AML-193 (cell line): ENCODE results near the gene AADAT.

Source experiments
- DNase-seq, 2 experiments: peaks; one replicate each; lab custom pipeline; 2025; lab: John Stamatoyannopoulos, UW

The AADAT gene

GRCh38 chr4:170033999-170034398 lies 55.8 kb downstream of the AADAT start:
- no peak for DNase-seq

DNA sequence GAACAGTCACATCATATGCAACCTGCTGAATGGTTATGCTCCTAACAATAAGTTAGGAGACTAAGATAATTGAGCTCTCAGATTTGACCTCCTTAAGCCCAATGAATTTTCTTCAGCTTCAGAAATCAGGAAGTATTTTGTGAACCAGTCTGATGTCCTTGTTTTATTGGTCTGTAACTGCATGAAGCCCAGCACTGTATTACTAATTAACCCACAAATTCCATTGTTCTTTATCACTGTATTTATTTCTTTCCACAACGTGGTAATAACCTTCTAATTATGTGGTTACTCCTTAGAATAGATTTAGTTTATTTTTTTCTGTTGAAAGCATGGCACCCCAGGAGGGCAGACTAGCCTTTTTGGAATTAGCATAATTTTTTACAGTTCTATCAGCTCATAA lies 59.6 kb downstream of the AADAT start:
- no peak for DNase-seq

DNA sequence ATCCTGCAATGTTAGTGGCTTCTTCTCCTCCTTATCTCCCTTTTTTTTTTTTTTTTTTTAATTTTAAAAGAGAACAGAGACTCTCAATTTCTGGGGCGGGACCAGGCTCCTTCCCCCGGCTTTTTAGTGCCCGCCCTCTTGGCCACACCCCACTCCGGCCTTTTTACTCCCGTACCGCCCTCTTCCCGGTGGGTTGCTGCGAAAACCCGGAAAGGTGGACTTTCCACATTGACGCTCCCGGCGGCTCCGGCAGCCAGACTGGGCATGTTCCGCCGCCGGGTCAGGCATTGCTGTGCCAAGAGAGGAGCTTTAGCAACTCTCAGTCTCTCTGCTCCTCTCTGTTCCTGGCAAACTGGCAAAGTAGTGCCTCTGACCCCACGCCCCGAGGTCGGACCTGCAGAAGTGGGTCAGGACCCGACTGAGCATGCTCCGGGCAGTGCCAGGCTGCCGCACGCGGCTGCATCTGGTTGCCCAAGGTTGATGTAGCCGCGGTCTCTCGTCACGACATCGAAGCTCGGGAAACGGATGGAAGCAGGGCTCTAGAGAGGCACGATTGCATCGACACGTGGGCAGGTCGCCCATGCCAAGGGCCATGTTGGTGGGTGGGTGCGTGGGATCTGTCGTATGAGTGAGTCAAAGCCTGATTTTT lies 62.5 kb downstream of the AADAT start:
- no peak for DNase-seq

GRCh38 chr4:170026253-170027021 lies 63.3 kb downstream of the AADAT start, which contains the start of gene MFAP3L:
Gene MFAP3L (minus strand): TSS chr4:170026395. CDS start chr4:170005877, 20,518 bp downstream.
- DNase-seq, result no peak

DNA sequence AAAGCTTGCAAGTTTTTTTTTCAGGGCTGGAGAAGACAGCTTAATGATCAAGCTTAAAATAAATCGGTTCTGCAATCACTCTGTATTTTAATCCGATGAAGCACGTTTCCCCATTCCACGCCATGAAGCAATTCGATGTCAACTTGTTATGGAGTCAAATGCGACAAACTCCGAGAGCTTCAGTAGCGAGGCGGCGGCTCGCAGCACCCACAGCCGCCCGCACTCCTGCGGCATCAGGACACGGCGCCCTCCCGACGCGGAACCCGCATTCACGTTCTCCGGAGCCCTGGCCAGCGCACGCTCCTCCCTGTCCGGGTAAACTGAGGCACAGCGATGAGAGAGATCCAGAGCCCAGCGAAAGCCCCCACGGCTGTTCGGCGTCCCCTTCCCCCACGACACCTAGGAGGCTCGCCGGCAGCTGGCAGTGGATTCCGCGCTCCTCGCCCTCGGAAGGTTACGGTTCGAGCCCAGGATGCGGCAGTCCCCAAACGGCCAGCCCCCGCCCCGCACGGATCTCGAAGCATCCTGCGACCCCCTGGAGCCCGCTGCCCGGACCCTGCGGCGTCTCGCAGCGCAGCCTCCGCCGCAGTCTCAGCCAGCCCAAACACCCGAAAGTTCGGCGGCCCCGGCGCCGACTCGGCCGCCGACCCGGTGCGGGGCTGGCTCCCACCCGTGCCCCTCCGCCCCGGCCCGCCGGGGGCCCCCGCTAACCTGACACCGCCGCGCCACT lies 64.1 kb downstream of the AADAT start:
- no peak for DNase-seq

DNA sequence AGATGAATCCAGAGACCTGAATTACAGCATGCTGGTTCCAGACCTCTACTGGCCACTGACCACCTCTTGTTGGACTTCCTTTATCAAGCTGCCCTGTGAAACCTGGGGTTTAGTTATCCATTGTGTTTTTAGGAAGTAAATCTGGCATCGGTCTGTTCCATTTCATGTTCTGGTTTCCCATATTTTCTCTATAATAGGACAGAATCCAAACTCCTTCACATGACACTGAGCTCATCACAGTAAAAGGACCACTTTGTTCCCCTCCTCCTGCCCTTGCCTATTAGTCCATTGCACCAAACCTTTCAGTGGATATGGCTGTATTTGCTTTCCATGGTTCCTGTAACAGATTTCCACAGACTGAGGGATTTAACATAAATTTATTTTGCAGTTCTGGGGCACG lies 67.5 kb downstream of the AADAT start:
- no peak for DNase-seq

GRCh38 chr4:170017252-170017651 lies 72.5 kb downstream of the AADAT start:
- no peak for DNase-seq

- DNase-seq, result no peak
Observed at GRCh38 chr4:170015285-170015684, 74.5 kb downstream of the AADAT start.

- DNase-seq, result no peak
Observed at GRCh38 chr4:170014359-170015011, 75.3 kb downstream of the AADAT start.

DNA sequence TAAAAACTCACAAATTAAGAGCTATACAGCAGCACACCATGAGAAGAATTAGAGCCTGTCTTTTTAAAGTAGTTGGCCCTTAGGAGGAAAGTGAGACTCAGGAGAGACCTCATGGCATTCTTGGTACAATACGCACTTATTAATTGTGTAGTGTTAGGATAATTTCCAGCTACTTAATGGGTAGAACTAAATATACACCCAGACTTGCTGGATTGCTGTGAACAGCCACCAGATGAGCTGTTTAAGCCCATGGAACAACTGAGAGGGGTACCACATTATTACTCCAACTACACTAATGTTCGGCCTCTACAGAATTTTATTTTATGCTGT lies 77.2 kb downstream of the AADAT start:
- DNase-seq, result no peak

GRCh38 chr4:170011921-170012628 lies 77.7 kb downstream of the AADAT start:
- peak; percentile 32 to 33 for DNase-seq
